A549 treated with dexamethasone at 1 μM for 4 hours (cell line): ENCODE data around the gene ADAMTS20. TPM values are rescaled to one million over a fixed set of nuclear protein-coding genes. Genes with fewer than 3 reads are reported as not detected.

Experiments used
- total RNA-seq: library from RNA; stranded (reverse); fragments of 200-300 nt; extraction: Qiagen RNA extraction; gene quantifications from 5 replicates; pipeline ENCODE4 v1.2.3, GENCODE V29; 2022

ADAMTS20 gene
- not detected in 5 replicates for total RNA-seq

GRCh38 chr12:43551971-43552559, at the start of gene ADAMTS20:
ADAMTS20 (minus strand) TSS chr12:43552203; CDS start chr12:43551921, 282 bp downstream.

Other genes with a start within 250 kb of the ADAMTS20 start
- 2.9 to 6.8 TPM (median 6.0 TPM) in 5 replicates for gene PUS7L, start 206.6 kb upstream of the ADAMTS20 start, total RNA-seq
- gene IRAK4, start 206.7 kb upstream of the ADAMTS20 start, total RNA-seq, result 3.3 to 4.4 TPM (median 4.1 TPM) in 5 replicates